GM18909 (cell line): Measurements from ENCODE around the gene CTNNA1.

Source experiments
- ATAC-seq: cut with Tn5 transposase; IDR thresholded peaks from one replicate; pipeline ENCODE4 v1.9.1; 2021; ENCODE audit warnings: mild to moderate bottlenecking; ENCODE audit not compliant: unreplicated experiment, poor library complexity

Gene CTNNA1

DNA sequence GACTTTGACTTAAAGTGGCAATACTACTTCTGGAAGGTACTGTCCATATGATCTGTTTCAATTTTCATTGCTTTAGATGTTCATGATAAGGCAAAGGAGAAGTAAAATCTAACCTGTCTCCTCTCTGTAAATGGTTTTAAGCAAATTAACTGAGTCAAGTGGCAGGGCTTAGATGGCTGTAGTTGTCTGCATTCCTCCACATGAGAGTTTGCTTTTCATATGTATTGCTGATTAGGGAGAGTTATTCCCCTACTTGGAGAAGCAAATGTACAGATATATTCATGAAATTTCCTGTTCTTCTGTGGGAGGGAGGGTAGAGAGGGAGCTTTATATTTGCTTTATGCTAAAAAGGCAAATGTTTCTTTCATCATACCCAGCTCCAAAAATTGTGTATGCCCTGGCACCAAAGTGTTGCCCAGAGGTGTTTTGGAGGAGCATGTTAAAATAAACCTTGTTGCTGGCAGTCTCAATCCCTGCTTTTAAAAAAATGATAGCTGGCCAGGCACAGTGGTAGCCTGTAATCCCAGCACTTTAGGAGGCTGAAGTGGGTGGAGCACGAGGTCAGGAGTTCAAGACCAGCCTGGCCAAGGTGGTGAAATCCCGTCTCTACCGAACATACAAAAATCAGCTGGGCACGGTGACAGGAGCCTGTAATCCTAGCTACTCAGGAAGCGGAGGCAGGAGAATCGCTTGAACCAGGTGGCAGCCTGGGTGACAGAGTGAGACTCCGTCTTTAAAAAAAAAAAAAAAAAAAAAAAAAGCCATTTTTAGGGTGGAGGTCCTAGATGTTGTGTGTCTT is 125.4 kb downstream of the CTNNA1 start:
- ATAC-seq = no peak

DNA sequence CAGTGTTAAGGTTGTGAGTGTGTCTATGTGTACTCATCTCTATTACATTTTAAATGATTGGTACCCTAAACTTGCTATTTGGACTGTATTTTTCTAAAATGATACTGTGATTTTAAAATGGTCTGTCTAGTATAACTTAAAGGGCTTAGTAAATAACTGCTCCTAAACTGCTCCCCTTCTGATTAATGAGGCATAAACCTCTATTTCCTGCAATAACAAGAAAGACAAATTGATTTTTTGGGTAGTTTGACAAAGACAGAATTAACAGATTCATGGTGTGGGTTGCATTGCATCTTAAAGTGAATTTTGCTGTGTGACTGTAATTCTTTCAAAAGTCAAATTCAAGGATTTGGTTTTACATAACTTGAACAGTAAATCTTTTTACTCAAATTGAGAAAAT is 130.0 kb downstream of the CTNNA1 start:
- ATAC-seq = no peak

DNA sequence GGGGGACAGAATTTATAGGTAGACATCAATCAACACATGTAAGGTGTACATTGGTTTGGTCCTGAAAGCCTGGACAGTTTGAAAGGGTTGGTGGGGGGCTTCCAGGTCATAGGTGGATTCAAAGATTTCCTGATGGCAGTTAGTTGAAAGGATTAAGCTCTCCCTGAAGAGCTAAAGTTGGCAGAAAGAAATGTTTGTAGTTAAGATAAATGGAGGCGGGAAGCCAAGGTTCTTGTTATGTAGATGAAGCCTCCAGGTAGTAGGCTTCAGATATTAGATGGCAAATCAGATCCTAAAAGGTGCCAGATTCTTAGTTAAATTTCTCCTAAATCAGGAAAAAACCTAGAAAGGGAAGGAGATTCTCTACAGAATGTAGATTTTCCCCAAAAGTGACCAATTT is 130.9 kb downstream of the CTNNA1 start:
- no peak for ATAC-seq

DNA sequence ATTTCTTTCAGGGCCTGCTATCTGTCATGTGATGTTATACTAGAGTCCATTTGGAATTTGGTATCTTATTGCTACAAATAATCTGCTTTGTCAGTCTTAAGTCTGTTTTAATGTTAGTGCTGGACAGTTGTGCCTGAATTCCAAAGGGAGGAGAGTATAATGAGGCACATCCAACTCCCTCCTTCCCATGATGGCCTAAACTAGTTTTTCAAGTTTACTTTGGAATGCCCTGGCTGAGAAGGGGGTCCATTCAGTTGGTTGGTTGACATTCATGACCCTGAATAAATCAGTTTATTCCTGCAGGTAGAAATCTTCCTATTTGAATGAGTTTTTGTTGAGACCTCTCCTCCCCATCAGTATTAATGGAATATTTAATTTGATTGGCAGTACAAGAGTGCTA is 131.3 kb downstream of the CTNNA1 start:
- no peak for ATAC-seq

DNA sequence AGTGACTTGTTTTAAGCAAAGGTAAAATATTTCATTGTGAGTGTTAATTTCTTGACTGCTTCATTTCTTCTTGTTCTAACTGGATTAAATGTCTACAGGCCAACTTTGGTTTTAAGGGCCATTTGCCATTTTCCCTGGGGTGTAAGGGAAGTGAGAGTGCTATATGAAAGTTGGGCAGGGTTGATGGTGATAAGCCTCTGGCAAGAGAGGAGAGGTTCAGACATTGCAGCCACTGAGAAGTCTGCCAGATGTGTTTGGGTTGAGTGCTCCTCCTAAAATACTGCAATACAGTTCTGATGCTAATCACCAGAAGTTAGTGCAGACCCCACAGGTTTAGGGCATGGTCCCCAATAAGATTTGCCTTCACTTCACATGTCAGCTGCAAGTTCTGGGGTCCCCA is 136.8 kb downstream of the CTNNA1 start:
- ATAC-seq = no peak

DNA sequence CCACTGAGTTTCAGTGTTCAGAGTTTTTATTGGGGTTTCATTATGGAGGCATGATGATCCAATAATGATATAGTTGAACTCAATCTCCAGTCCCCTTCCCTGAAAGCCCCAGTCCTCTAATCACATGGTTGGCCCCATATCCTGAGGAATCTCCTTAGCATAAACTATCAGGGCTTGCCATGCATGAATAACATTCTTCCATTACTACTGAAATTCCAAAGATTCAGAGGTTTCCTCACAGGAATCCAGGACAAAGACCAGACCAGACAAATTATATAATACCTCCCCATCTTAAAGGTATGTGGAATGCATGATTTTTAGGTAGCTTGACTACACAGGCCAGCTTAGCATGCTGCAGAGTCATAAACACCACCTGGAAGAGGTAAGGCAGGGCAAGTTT is 137.4 kb downstream of the CTNNA1 start:
- no peak for ATAC-seq

DNA sequence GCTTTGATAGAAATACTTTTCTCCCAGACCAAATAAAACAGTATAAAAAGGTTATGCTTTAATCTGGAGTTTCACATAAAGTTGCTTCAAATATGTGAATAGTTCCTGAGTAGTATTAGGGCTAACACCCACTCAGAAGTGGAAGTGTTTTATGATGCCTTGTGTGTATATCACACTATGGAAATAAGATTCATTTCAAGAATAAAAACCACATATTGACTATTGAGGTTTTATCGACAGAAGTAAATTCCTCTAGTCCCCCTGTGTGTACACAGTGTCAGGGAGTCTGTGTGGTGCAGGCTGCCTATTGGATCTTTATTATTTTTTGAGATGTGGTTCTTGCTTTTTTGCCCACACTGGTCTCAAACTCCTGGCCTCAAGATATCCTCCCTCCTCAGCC is 142.7 kb downstream of the CTNNA1 start:
- no peak for ATAC-seq

DNA sequence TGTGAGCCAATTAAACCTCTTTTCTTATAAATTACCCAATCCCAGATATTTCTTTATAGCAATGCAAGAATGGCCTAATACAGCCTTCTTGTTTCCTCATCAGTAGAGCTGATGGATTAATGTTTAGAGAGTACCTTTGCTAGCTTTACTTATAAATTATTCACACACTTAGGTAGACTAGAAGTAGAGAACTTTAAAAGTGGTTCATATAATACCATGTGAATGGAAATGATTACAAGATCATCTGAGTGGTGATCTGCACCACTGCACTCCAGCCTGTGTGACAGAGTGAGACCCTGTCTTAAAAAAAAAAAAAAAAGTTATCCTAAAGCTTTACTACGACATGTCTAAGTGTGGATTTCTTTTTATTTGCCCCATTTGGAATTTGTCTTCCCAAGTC is 145.1 kb downstream of the CTNNA1 start:
- no peak for ATAC-seq

DNA sequence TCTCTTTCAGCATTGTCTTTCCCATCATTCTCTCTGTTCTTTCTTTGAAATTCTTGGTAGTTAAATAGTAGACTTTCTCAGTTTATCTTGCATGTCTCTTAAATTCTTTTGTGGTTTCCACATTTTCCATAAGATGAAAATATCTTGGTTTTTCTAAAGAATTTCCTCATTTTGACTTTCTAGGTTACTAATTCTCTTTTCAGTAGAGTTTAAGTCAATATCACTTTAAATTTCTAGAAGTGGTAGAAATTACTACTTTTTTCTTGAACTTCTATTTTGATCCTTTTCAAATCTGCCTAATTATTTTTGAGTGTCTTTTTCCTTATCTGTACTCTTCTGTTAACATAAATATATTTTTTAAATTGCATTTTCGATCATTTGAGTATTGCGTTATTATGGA is 145.5 kb downstream of the CTNNA1 start:
- ATAC-seq = no peak

DNA sequence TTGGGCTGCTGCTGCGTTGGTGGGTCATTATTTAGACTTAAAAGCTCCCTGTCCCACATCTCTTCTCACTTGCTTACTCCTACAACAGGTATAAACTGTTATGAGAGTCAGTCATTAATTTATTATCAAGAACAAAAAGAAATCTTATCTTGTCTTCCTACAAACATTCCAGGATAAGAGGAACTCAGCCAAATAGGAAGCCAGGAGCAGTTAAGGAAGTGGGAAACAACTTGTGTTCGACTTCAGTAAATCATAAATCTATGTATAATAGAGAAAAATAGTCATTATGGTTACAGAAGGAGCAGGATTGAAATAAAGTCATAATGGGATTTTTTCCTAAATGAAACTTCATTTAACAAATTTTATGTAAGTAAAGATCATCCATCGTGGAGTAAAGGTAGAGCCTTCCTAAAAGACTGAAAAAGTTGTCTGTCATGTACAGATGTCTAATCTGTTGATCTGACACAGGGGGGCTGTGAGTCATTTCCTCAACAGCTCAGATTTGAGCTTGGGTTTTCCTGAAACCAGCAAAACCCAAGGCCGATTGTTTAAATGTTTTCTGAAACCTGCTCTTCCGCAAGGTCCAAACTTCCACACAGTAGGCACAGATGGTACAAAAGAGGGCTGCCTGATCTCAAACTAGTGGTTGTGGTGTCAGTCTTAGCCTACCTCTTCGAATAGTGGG is 147.2 kb downstream of the CTNNA1 start:
- ATAC-seq = no peak

DNA sequence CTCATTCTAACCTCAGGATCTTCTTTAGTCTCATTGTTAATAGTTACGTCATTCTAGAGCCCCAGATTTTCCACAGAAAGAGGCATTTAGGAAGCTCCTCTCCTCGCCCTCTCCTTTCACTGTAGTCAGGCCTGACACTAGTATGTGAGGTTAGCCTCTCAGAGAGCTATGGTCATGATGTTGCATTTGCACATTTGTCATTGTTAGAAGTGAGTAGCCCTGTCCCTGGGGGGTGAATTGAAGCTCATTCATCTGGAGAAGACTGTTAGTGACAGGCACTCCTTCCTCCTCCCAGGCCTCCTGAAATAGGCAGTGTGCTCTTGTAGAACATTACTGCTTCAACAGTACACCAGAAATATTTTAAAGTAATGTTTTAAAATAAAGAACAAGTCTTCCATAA is 148.5 kb downstream of the CTNNA1 start:
- no peak for ATAC-seq

DNA sequence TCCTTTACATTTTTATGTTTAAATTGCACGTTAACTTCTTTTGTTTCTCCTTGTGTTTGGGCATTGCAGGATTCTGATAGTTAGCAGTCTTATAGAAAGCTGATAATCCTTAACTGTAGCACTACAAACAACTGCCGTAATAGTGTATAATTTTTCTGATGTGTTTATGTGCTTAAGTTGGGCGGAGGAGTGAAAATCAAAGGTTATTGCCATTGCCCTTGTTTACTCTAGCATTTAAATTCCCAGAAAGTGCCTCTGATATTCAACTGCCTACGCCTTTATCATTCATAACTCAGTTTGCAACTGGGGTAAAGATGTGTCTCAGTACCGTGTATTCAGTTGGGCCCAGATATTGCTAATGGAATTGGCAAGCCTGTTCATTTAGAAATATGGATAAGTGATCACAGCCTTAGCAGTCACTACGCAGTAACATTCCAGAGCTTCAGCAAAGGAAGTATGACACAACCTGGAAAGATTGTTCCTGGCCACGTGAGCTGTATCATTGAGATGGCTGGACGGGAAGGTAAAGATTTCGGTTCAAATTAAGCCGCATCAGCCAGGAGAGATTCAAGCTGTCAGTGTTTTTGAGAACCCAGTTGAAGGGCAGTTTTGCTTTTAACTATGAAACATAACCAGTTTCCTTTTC is 150.0 kb downstream of the CTNNA1 start:
- ATAC-seq = no peak

DNA sequence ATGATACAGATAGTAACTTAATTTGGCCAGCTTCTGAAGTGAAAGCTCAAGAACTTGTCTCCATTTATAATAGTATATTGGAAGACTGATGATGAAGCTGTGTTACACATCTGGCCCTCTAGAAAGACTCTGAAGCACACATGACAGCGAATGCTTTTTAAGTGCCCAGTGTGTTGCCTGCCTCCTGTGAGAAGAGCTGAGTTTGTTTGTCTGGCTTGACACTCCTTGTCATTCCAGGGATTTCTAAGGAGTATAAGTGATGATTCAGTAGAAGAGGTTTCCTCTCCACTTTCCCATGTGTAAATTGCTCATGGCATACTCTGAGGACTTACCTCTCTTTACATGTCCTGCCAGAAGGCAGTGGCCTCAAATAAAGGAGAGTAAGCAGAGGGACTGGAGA is 152.3 kb downstream of the CTNNA1 start:
- ATAC-seq = no peak

DNA sequence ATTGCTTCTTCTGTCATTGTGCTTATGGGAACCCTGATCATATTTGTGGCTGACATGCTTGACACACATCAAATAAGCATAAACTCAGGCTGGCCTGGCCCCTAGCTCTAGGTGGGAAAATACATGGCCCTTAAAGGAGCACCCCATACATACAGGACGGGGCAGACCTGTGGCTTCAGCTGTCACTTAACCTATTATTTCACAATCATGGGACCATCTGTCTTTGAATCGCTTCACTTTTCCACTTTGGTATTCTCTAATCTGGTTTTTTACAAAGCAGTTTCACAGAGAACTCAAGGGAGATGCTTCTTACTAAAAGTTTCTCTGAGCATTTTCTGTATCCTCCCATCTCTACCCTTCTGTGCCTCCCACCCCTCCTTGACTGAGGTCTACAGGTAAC is 156.5 kb downstream of the CTNNA1 start:
- ATAC-seq = no peak

DNA sequence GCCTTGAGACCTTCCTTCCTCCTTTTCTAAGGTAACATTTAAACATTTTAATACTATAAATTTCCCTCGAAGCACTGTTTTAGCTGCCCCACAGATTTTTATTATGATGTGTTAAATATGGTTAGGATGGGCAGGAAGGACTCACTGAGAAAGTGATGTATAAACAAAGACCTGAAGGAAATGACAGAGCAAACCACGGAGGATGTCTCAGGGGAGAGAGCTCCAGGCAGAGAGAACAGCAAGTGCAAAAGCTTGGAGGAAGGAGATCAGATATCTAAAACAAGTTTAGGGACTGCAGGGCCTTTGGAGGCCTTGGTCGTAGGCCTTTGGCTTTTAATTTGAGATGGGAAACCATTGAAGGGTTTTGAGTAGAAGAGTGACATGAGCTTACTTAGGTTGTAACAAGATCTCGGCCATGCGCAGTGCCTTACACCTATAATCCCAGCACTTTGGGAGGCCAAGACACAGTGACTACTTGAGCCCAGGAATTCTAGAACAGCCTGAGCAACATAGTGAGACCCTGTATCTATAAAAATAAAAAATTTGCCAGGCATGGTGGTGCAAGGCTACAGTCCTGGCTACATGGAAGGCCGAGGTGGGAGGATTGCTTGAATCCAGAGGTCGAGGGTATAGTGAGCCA is 157.4 kb downstream of the CTNNA1 start:
- no peak for ATAC-seq

DNA sequence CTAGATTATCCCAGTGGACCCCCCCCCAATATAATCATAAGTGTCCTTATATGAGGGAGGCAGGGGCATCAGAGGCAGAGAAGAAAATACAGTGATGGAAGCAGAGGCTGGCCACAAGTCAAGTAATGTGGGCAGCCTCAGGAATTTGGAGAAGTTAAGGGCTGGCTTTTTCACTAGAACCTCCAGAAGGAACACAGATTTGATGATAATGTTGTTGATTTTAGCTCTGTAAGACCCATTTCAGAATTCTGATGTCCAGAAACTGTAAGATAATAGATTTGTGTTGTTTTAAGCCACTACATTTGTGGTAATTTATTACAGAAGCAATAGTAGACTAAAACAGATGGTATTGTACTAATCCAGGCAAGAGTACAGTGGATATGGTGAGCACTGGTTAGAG is 158.2 kb downstream of the CTNNA1 start:
- ATAC-seq = no peak

DNA sequence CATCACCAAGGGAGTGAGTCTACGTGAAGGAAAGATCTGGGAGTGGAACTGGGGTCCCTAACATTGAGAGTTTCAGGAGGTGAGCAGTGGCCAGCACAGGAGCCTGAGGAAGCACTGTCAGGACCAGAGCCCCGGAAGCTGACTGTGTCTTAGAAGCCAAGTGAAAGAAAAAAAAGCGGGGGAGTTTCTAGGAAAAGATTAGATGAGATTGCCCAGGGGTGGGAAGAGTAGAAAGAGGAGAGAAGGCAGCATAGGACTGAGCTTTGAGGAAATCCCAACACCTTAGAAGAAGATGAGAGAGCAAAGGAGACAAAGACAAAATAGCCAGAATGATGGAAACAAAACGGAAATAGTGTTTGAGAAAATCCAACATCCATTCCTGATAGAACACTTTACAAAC is 158.9 kb downstream of the CTNNA1 start:
- ATAC-seq = no peak

DNA sequence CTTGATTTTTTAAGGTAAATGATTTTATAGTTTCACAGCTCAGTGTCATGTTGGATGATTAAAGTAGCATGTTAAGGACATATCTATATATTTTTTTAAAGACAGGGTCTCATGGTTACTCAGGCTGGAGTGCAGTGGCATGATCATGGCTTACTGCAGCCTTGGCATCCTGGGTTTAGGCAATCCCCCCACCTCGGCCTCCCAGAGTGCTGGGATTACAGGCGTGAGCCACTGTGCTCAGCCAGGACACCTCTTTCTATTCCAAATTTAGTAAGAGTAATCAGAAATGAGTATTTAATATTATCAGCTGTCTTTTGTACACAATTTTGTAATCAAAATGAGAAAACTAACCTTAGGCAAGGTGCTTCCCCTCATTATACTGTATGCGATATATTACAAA is 160.5 kb downstream of the CTNNA1 start:
- no peak for ATAC-seq

DNA sequence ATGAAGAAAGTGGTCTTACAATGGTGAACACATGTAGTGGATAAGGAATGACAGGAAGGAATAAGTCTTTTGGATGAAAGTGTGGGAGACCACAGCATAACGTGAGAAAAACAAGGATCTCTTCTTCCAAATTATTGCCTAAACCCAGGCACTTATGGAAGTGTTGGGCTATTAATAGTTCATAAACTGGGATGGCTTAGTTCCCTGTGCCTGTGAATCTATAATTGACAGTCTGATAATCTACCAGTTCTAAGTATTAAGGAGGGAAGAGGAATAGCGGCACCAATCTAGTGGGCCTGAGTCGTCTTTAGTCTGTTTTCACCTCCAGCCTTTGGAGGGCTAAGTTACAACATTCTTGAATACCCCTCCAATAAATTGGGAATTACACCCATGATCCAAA is 161.1 kb downstream of the CTNNA1 start:
- ATAC-seq = no peak

DNA sequence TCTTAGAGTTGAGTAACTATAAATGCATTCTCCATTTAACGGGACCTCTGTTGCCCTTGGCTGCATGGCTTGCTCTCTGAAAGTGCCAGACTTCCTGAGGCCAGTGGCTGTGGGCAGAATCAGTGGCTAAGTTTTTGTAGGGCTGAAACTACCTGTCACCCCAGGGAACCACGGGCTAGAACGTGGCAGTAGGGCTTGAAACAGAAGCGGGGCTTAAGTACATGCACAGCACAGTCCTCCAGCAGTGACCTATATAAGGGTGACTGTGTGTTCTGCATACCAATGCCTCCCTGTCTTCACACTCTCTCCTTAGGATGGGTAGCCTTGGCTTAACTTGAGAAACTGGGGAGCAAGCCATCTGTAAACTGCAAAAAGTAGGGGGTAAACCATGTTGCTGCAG is 165.5 kb downstream of the CTNNA1 start:
- no peak for ATAC-seq

DNA sequence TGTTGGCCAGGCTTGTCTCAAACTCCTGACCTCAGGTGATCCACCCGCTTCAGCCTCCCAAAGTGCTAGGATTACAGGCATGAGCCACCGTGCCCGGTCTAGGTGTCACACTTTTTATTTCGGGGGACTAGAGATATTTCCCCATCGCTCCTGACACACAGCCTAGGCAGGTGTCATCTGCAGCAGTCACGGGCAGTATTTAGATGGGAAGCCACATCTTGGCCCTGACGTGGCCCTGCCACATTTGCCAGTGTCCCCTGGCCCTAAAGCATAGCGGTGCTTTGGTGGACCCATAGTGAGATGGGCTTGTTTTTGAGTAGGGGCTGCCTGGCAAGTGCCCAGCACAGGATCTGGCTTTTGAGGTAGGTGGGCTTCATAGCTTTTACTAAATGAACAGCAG is 167.0 kb downstream of the CTNNA1 start:
- no peak for ATAC-seq
